Measurements from ENCODE around the gene FAM162A. TPM values are rescaled to one million over a fixed set of nuclear protein-coding genes. Genes with fewer than 3 reads are reported as not detected.

FAM162A gene
- total RNA-seq, 2 donors from 2014 or later, result 7.1 to 8.0 TPM

DNA sequence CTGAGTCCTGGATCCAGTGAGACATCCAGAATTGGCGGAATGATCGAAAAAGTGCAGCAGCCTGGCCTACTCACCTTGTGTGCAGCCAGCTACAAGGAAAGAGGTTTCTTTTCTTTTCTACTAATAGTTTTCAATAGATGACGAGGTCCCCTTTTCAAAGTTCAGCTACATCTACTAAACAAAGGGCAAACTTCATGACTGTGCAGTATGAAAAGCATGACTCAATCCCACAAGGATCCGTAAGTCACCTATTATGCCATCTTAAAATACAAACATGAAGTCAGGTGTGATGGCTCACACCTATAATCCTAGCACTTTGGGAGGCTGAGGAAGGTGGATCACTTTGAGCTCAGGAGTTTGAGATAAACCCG lies 17.6 kb upstream of the FAM162A start:
- Histone ChIP-seq H3K4me1 (ENCODE audit: control insufficient read depth in 1 of 2, low read depth in 2 of 2) (no peaks in the 10 kb centered on the region), H3K9me3 (no peaks in the 10 kb centered on the region), H3K27ac (no peak overlapping the region), H3K4me3 (no peak overlapping the region), H3K36me3 (peaks cover 10% of the 10 kb centered on the region), H3K27me3 (replicated peaks; ENCODE audit: insufficient read depth) (no peaks in the 10 kb centered on the region)
- TF ChIP-seq CTCF (IDR thresholded peaks at IDR 0.05), result no peak
- no peak for DNase-seq (ENCODE audit: low spot score)
- ATAC-seq (ENCODE audit: insufficient number of reproducible peaks, low FRiP score, low read depth), result no peak

DNA sequence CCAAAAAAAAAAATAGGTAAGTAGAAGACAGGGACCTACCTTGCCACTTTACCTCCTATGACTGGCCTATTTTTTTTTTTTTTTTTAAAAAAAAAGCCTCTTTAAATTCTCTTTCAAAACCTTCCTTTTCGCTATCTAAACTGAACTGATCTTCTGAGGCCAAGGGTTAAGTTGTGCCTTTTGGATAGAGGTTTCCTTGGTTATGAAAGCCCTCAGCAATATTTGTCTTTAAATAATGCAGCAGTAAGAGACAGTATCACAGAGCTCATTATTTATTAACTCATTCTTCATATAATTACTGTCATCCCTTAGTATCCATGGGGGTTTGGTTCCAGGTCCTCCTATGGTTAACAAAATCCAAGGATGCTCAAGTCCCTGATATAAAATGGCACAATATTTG lies 9.9 kb upstream of the FAM162A start:
- ATAC-seq (ENCODE audit: insufficient number of reproducible peaks, low FRiP score, low read depth), result no peak

GRCh38 chr3:122377975-122378374 lies 6.0 kb upstream of the FAM162A start:
- Histone ChIP-seq H3K36me3 (no peaks in the 10 kb centered on the region), H3K27me3 (replicated peaks; ENCODE audit: insufficient read depth) (no peaks in the 10 kb centered on the region), H3K27ac (no peak overlapping the region), H3K4me1 (ENCODE audit: control insufficient read depth in 1 of 2, low read depth in 2 of 2) (peaks cover 0 to 8% of the 10 kb centered on the region in 2 donors), H3K9me3 (no peaks in the 10 kb centered on the region), H3K4me3 (no peak overlapping the region)
- TF ChIP-seq CTCF (IDR thresholded peaks at IDR 0.05), result no peak
- DNase-seq (ENCODE audit: low spot score) (no peak), ATAC-seq (ENCODE audit: insufficient number of reproducible peaks, low FRiP score, low read depth) (no peak)

More for the DNA sequence above, 9.9 kb upstream of the FAM162A start:
- DNase-seq (ENCODE audit: low spot score), result no peak
- Histone ChIP-seq H3K4me3 (no peak overlapping the region), H3K9me3 (no peaks in the 10 kb centered on the region), H3K4me1 (ENCODE audit: control insufficient read depth in 1 of 2, low read depth in 2 of 2) (no peaks in the 10 kb centered on the region), H3K36me3 (peaks cover 5% of the 10 kb centered on the region), H3K27ac (no peak overlapping the region), H3K27me3 (replicated peaks; ENCODE audit: insufficient read depth) (no peaks in the 10 kb centered on the region)
- no peak for TF ChIP-seq CTCF (IDR thresholded peaks at IDR 0.05)

DNA sequence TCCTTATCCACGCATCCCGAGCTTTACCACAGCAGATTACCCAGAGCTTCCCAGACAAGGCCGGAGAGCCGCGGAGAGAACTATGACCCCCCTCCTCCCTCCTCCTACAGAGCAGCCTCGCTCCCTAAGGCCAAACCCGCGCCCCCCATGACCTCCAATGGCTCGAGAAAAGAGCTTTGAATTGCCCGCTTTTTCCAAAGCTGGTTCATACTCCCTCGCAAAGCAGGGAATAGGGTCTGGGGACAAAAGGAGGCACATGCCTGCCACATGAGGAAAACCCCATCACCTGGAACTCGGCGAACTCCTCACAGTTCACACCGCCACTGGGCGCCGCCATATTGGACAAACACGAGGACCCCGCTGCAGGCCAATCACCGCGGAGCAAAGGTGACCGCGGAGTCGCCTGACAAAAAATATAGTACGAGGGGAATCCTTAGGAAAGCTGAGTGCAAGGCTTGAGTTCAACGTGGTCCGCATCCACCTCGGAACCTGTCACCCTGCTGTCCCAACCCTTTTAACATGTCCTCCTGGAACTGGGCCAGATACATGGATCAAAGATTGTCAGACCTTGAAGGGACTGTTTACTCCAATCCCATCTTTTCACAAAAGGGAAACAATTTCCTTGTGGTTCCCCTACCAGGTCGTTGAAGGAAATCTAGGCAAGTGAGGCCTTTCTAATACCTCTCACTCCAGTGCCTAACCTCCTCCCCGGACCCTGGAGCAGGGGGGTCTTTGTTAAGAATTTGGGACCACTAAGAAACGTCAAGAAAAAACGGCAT lies 905 bp upstream of the FAM162A start, which contains the start of gene MIX23:
Gene MIX23, minus strand, starts transcription at position 344 of the 779 bp plus-strand sequence. Its CDS starts 7 bp downstream, at position 337.
- H3K27ac ChIP-seq, result peak within 1 kb of the TSS; percentile 70 to 84
- DNase-seq (ENCODE audit: low spot score), result peak; percentile 59
- peaks cover 4 to 27% of the 10 kb centered on the region in 2 donors for H3K4me1 ChIP-seq (ENCODE audit: control insufficient read depth in 1 of 2, low read depth in 2 of 2)
- no peaks in the 10 kb centered on the region for H3K9me3 ChIP-seq
- H3K4me3 ChIP-seq, result peak within 1 kb of the TSS; percentile 81
- H3K36me3 ChIP-seq, result no peaks in the 10 kb centered on the region
- no peak for TF ChIP-seq CTCF (IDR thresholded peaks at IDR 0.05)
- H3K27me3 ChIP-seq (replicated peaks; ENCODE audit: insufficient read depth), result no peaks in the 10 kb centered on the region
- ATAC-seq (ENCODE audit: insufficient number of reproducible peaks, low FRiP score, low read depth), result peak; percentile 54

DNA sequence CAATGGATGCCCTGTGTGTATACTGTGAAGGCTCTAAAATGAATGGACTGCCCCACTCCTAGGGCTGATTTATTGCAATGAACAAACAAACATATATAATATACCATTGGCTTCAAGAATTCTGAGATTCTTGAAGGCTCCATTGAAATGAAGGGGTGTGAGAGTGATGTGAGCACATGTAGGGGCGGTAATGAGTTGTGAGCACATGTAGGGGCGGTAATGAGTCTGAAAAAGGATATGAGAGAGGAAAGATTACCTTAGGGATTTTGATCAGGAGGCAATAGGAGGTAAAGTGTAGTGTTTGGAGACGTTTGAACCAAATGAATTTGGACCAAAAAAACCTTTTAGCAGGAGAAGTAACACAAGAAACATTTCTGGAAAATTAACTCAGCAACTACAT lies 3.7 kb downstream of the FAM162A start:
- Histone ChIP-seq H3K4me3 (no peak overlapping the region), H3K9me3 (no peaks in the 10 kb centered on the region), H3K27me3 (replicated peaks; ENCODE audit: insufficient read depth) (no peaks in the 10 kb centered on the region), H3K4me1 (ENCODE audit: control insufficient read depth in 1 of 2, low read depth in 2 of 2) (peaks cover 4 to 19% of the 10 kb centered on the region in 2 donors), H3K36me3 (no peaks in the 10 kb centered on the region), H3K27ac (no peak overlapping the region)
- DNase-seq (ENCODE audit: low spot score) (no peak), ATAC-seq (ENCODE audit: insufficient number of reproducible peaks, low FRiP score, low read depth) (no peak)
- no peak for TF ChIP-seq CTCF (IDR thresholded peaks at IDR 0.05)
